Measurements from ENCODE around the gene ANAPC16. TPM values are rescaled to one million over a fixed set of nuclear protein-coding genes. Genes with fewer than 3 reads are reported as not detected.
A peak's percentile ranks its signal among the peaks of the same experiment; 100 is the strongest.

Gene ANAPC16
- total RNA-seq, 2 donors from 2014 or later, result 44.0 to 46.7 TPM

DNA sequence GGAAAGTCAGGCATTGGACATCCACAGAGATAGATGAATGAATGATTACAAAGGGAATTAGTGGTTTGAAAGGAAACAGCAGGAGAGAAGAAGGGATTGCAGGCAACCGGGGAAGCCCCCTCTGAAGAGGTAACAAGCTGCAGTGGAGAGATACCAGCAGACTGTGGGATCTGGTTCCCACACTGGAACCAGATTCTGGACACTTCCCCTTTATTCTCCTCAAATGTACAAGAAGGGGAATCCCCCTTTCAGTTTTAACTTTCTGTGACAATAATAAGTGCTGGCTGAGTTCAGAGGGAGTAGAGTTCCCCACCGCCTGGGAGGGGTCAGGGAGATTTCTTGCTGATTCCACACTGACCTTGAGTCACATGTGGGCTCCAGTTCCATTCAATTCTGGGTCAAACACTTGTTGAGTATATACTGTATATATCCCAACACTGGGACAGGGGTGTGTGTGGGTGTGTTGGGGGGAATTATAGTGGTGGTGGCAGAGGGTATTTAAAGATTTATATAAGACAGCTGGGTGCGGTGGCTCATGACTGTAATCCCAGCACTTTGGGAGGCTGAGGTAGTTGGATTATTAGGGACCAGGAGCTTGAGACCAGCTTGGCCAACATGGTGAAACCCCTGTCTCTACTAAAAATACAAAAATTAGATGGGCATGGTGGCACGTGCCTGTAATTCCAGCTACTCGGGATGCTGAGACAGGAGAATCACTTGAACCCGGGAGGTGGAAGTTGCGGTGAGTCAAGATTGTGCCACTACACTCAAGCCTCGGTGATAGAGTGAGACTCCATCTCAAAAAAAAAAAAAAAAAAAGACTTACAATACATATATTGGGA lies 41.5 kb downstream of the ANAPC16 start:
- ATAC-seq (ENCODE audit: insufficient number of reproducible peaks, low FRiP score, low read depth), result no peak
- no peak overlapping the region for H3K4me3 ChIP-seq
- no peak for DNase-seq (ENCODE audit: low spot score)

DNA sequence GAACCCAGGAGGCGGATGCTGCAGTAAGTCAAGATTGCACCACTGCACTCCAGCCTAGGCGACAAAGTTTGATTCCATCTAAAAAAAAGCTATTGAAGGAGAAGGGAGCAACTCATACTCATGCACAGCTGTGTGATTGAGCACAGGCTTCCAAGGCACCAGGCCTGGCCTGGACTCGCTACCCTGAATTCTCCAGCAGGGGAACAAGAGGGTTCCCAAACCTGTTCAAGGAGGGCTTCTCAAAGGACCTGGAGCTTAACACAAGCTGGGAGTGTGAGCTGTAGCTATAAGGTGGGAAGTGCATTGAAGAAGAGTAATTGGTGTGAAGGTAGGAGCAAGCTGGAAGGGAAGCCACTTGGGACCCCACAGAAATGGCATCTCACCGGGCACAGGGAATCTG lies 42.8 kb downstream of the ANAPC16 start:
- DNase-seq (ENCODE audit: low spot score), result no peak
- Histone ChIP-seq H3K27me3 (replicated peaks; ENCODE audit: insufficient read depth) (no peaks in the 10 kb centered on the region), H3K4me1 (ENCODE audit: control insufficient read depth in 1 of 2, low read depth in 2 of 2) (peaks cover 54 to 75% of the 10 kb centered on the region in 2 donors)

More for the DNA sequence above, 41.5 kb downstream of the ANAPC16 start:
- no peaks in the 10 kb centered on the region for H3K27me3 ChIP-seq (replicated peaks; ENCODE audit: insufficient read depth)
- H3K27ac ChIP-seq, result peak overlapping the region; percentile 36 to 94
- TF ChIP-seq, protein P1, sequence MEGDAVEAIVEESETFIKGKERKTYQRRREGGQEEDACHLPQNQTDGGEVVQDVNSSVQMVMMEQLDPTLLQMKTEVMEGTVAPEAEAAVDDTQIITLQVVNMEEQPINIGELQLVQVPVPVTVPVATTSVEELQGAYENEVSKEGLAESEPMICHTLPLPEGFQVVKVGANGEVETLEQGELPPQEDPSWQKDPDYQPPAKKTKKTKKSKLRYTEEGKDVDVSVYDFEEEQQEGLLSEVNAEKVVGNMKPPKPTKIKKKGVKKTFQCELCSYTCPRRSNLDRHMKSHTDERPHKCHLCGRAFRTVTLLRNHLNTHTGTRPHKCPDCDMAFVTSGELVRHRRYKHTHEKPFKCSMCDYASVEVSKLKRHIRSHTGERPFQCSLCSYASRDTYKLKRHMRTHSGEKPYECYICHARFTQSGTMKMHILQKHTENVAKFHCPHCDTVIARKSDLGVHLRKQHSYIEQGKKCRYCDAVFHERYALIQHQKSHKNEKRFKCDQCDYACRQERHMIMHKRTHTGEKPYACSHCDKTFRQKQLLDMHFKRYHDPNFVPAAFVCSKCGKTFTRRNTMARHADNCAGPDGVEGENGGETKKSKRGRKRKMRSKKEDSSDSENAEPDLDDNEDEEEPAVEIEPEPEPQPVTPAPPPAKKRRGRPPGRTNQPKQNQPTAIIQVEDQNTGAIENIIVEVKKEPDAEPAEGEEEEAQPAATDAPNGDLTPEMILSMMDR (IDR thresholded peaks at IDR 0.05), result no peak
- H3K9me3 ChIP-seq, result no peaks in the 10 kb centered on the region
- H3K36me3 ChIP-seq, result no peaks in the 10 kb centered on the region
- H3K4me1 ChIP-seq (ENCODE audit: control insufficient read depth in 1 of 2, low read depth in 2 of 2), result peaks cover 60 to 86% of the 10 kb centered on the region in 2 donors

DNA sequence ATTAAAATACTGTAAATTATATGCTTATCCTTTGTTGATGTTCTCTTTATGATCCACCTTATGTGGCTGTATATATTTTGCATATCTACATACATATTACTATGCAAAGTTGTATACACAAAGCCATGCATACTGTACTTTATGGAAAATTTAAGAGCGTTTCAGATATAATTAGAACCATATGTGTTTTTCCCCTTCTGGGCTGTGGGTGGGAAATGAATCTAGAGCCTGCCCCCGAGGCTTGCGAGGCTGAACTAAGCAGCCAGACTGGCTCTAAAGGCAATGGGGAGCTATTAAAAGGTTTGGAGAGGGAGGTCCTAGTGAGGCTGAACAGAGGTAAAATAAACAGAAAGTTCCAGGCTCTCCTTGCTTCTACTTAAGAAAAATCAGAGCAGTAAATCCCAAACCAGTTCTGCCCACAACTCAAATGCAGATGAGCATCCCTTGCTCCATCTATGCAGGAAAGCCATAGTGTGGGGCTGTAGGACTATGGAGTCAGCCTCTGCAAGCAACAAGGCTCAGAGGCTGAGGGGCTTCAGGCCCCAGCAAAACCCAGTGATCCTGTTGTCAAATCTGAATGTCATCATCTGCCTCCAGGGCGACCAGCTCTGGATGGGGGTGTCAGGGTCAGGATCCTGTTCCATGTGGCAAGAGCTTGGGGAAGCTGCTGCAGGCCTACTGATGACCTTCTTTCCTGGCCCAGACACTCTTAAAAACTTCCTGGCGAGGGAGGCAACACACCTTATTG lies 43.9 kb downstream of the ANAPC16 start:
- no peaks in the 10 kb centered on the region for H3K27me3 ChIP-seq (replicated peaks; ENCODE audit: insufficient read depth)
- H3K4me3 ChIP-seq, result no peak overlapping the region
- DNase-seq (ENCODE audit: low spot score) (no peak), ATAC-seq (ENCODE audit: insufficient number of reproducible peaks, low FRiP score, low read depth) (no peak)
- H3K9me3 ChIP-seq, result no peaks in the 10 kb centered on the region
- TF ChIP-seq, protein P1 (IDR thresholded peaks at IDR 0.05), result no peak
- peaks cover 43 to 64% of the 10 kb centered on the region in 2 donors for H3K4me1 ChIP-seq (ENCODE audit: control insufficient read depth in 1 of 2, low read depth in 2 of 2)
- no peaks in the 10 kb centered on the region for H3K36me3 ChIP-seq
- H3K27ac ChIP-seq, result peak overlapping the region; percentile 63 to 69

More for the DNA sequence above, 42.8 kb downstream of the ANAPC16 start:
- Histone ChIP-seq H3K27ac (peak overlapping the region in 1 of 2 donors; percentile 69), H3K9me3 (no peaks in the 10 kb centered on the region), H3K4me3 (no peak overlapping the region), H3K36me3 (no peaks in the 10 kb centered on the region)
- no peak for ATAC-seq (ENCODE audit: insufficient number of reproducible peaks, low FRiP score, low read depth)
- TF ChIP-seq, protein P1 (IDR thresholded peaks at IDR 0.05), result no peak

DNA sequence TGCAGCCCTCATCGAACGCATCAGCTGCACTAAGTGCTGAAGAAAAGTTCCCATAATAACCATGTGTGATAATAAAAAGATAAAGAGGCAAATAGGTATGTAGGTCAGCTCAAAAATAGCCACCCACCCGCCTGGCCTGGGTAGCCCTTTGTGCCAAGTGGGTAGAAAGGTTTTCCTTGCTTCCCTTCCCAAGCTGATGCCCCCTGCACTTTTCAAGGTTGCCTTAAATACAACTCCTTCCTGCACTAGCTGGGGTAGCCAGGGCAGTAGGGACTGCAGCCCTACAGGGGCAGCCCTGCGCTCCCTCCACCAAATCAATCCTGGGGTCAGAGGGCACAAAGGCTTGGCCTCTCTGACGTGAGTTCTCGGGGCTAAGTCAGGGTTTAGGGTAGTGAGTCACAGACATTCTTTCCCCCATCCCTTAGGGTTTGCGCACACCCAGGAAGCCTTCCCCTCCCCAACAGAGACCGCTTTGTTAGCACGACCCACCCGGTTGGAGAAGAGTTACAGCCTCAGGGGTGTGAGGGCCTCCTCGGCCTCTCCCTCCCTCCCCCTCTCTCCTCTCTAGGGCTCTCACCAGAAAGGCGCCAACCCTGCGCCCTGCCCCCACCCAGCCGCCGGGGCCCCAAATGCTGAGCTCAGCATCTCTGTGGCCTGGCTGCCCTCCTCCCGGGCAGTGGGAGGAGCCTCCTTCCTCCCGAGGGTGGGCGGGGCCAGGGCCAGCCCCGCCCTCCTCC lies 44.6 kb downstream of the ANAPC16 start:
- H3K4me3 ChIP-seq, result peak overlapping the region; percentile 77
- no peaks in the 10 kb centered on the region for H3K9me3 ChIP-seq
- no peaks in the 10 kb centered on the region for H3K27me3 ChIP-seq (replicated peaks; ENCODE audit: insufficient read depth)
- TF ChIP-seq, protein P1 (IDR thresholded peaks at IDR 0.05), result no peak
- peaks cover 36 to 57% of the 10 kb centered on the region in 2 donors for H3K4me1 ChIP-seq (ENCODE audit: control insufficient read depth in 1 of 2, low read depth in 2 of 2)
- peak overlapping the region; percentile 63 to 69 for H3K27ac ChIP-seq
- ATAC-seq (ENCODE audit: insufficient number of reproducible peaks, low FRiP score, low read depth) (peak; percentile 60), DNase-seq (ENCODE audit: low spot score) (no peak)
- H3K36me3 ChIP-seq, result no peaks in the 10 kb centered on the region

Measured in thoracic aorta (tissue), 2 donors.